K562 (cell line): ENCODE results near the gene PRKAR1B. TPM values are rescaled to one million over a fixed set of nuclear protein-coding genes. Genes with fewer than 3 reads are reported as not detected.
A peak's percentile ranks its signal among the peaks of the same experiment; 100 is the strongest.

Experiments
- ARNT ChIP-seq, 2 experiments: fragments of 450-650 bp; IDR thresholded peaks; 2 replicates each; pipeline ENCODE4 v1.6.1; 2016; ENCODE audit warnings: mild to moderate bottlenecking in 1 of 2
- ATF1 ChIP-seq, 2 experiments: fragments of 450-650 bp in 1 of 2; IDR thresholded peaks; 2 replicates each; pipeline ENCODE4 v1.6.1; 2016; ENCODE audit warnings: missing compliant biosample characterization in 1 of 2, missing genetic modification characterization in 1 of 2
- BRF2 ChIP-seq: IDR thresholded peaks from 3 replicates; pipeline ENCODE4 v1.6.1; 2011; ENCODE audit warnings: borderline replicate concordance, mild to moderate bottlenecking; ENCODE audit not compliant: insufficient read length, insufficient read depth
- ETV5 ChIP-seq: sonication (generic); formaldehyde crosslinking; IDR thresholded peaks from 2 replicates; pipeline ENCODE4 v1.4.0; 2020; ENCODE audit warnings: low read depth, mild to moderate bottlenecking, missing genetic modification reagents
- HEY1 ChIP-seq: fragments of 250-450 bp; sonication (Bioruptor Pico); IDR thresholded peaks from 2 replicates; pipeline ENCODE4 v1.5.0; 2020; ENCODE audit warnings: mild to moderate bottlenecking, moderate library complexity, borderline replicate concordance
- MAFK ChIP-seq: IDR thresholded peaks from 2 replicates; pipeline ENCODE4 v1.6.1; 2011; ENCODE audit warnings: low read length, improper control_type of control experiment
- MECOM ChIP-seq: fragments of 250-450 bp; sonication (Bioruptor Pico); IDR thresholded peaks from 2 replicates; pipeline ENCODE4 v1.8.0; 2022; ENCODE audit warnings: inconsistent platforms
- NEUROD1 ChIP-seq: fragments of 150-350 bp; IDR thresholded peaks from 2 replicates; pipeline ENCODE4 v1.6.1; 2014; ENCODE audit warnings: borderline replicate concordance, low read length, low read depth; ENCODE audit not compliant: partially characterized antibody
- POLR2G ChIP-seq: fragments of 200-400 bp; formaldehyde crosslinking; IDR thresholded peaks from 2 replicates; pipeline ENCODE4 v1.6.1; 2017; ENCODE audit warnings: low read depth, mild to moderate bottlenecking, antibody characterized with exemption, low read length, moderate library complexity
- PREB ChIP-seq: sonication (generic); formaldehyde crosslinking; IDR thresholded peaks from 2 replicates; pipeline ENCODE4 v1.8.1; 2023; ENCODE audit warnings: mild to moderate bottlenecking, missing genetic modification reagents
- RBFOX2 ChIP-seq: fragments of 200-400 bp; formaldehyde crosslinking; IDR thresholded peaks from 2 replicates; pipeline ENCODE4 v1.6.1; 2017; ENCODE audit warnings: low read depth, mild to moderate bottlenecking, low read length, moderate library complexity
- SMAD4 ChIP-seq: fragments of 250-450 bp; sonication (Bioruptor Pico); conservative IDR thresholded peaks from 2 replicates; pipeline ENCODE4 v1.8.0; 2021; ENCODE audit warnings: inconsistent platforms, mild to moderate bottlenecking, moderate library complexity
- SMARCC2 ChIP-seq: fragments of 450-650 bp; IDR thresholded peaks from 2 replicates; pipeline ENCODE4 v1.6.1; 2017; ENCODE audit warnings: antibody characterized with exemption, moderate library complexity, mild to moderate bottlenecking, low read depth
- STAT5B ChIP-seq: fragments of 250-450 bp; sonication (Bioruptor Pico); IDR thresholded peaks from 2 replicates; pipeline ENCODE4 v1.8.0; 2021; ENCODE audit warnings: mild to moderate bottlenecking, inconsistent platforms
- TEAD1 ChIP-seq, 2 experiments: fragments of 450-650 bp in 1 of 2; sonication (generic) in 1 of 2; formaldehyde crosslinking; IDR thresholded peaks; 2 replicates each; pipeline versions ENCODE4 v1.4.0 to v1.8.0; 2020 to 2022; ENCODE audit warnings: mild to moderate bottlenecking in 2 of 2, missing genetic modification reagents in 1 of 2
- TEAD2 ChIP-seq: fragments of 450-650 bp; IDR thresholded peaks from 2 replicates; pipeline ENCODE4 v1.6.1; 2016; ENCODE audit warnings: missing genetic modification characterization, control low read depth, missing compliant biosample characterization
- XRCC3 ChIP-seq: fragments of 450-650 bp; IDR thresholded peaks from 2 replicates; pipeline ENCODE4 v1.6.1; 2017; ENCODE audit warnings: mild to moderate bottlenecking, moderate library complexity
- ZKSCAN1 ChIP-seq: fragments of 150-350 bp; IDR thresholded peaks from 2 replicates; pipeline ENCODE4 v1.6.1; 2016; ENCODE audit warnings: low read depth, low read length
- ZNF184 ChIP-seq: sonication (generic); formaldehyde crosslinking; IDR thresholded peaks from 2 replicates; pipeline ENCODE4 v1.5.0; 2020; ENCODE audit warnings: missing genetic modification reagents
- ZNF780A ChIP-seq: fragments of 250-450 bp; sonication (Bioruptor Pico); IDR thresholded peaks from 2 replicates; pipeline ENCODE4 v1.5.0; 2021; ENCODE audit warnings: mild to moderate bottlenecking
- polyA plus RNA-seq, 8 experiments: library from polyadenylated mRNA; depleted of rRNA in 4 of 8; stranded (reverse) in 5 of 8; unstranded in 3 of 8; fragments of >200 nt; fragmentation: Nextera tagmentation in 2 of 8; fragmentation: Illumina TruSeq in 1 of 8; extraction: Ambion mirVana in 2 of 8; extraction: Trizol in 1 of 8; gene quantifications; 2 replicates each; pipeline versions ENCODE4 v1.2.1 to v1.2.3, GENCODE V29; 2011 to 2014; ENCODE audit warnings: inconsistent platforms in 1 of 8, missing spikeins in 1 of 8
- total RNA-seq, 7 experiments: library from RNA; depleted of rRNA in 6 of 7; stranded (reverse); fragments of >200 nt in 6 of 7; fragmentation: Illumina TruSeq in 2 of 7; extraction: Trizol in 2 of 7; gene quantifications; 2 replicates each; pipeline versions ENCODE4 v1.2.1 to v1.2.3, GENCODE V29; 2011 to 2021; ENCODE audit warnings: low replicate concordance in 1 of 7
- TF ChIP-seq, protein P1 (sequence below), 2 experiments: fragments of 150-350 bp in 1 of 2; IDR thresholded peaks; 2 replicates each; pipeline ENCODE4 v1.6.1; 2012 to 2016; ENCODE audit warnings: low read depth in 2 of 2, low read length in 2 of 2, mild to moderate bottlenecking in 1 of 2, moderate library complexity in 1 of 2
- TF ChIP-seq, protein P2 (sequence below): fragments of 250-450 bp; sonication (Bioruptor Pico); IDR thresholded peaks from 2 replicates; pipeline ENCODE4 v1.8.0; 2021; ENCODE audit warnings: moderate library complexity, mild to moderate bottlenecking, inconsistent platforms
- TF ChIP-seq, protein P3 (sequence below): sonication (generic); formaldehyde crosslinking; IDR thresholded peaks from 2 replicates; pipeline ENCODE4 v1.8.0; 2023; ENCODE audit warnings: mild to moderate bottlenecking, missing genetic modification reagents

The PRKAR1B gene
- total and polyA plus RNA-seq, 9 of the 15 experiments (the other 6 are each of a cell fraction or from before 2014, with no cell fraction given) = 0.99 to 30.5 (median 12.7) TPM

DNA sequence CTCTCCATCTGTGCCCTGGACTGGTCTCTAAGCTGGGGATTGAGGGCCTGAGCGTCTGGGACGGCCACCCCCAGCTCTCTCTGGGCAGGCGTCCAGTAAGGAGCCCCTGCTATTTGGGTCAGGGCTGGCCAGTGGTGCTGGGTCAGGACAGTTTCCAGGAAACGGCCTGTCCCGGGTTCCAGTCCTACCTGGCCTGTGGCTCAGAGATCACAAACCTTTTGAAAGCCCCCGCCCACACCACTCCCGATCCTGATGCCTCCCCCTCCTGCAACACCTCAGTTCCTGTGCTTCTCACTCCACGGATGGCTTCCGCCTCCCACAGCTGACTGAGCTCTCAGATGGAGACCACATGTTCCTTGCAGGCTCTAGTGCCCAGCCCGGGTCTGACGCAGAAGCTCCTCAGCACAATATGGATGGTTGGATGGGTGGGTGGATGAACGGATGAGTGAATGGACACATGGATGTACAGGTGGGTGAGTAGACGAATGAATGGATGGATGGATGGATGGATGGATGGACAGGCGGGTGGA is 115.7 kb downstream of the PRKAR1B start (continued):
- TF ChIP-seq, protein P1, sequence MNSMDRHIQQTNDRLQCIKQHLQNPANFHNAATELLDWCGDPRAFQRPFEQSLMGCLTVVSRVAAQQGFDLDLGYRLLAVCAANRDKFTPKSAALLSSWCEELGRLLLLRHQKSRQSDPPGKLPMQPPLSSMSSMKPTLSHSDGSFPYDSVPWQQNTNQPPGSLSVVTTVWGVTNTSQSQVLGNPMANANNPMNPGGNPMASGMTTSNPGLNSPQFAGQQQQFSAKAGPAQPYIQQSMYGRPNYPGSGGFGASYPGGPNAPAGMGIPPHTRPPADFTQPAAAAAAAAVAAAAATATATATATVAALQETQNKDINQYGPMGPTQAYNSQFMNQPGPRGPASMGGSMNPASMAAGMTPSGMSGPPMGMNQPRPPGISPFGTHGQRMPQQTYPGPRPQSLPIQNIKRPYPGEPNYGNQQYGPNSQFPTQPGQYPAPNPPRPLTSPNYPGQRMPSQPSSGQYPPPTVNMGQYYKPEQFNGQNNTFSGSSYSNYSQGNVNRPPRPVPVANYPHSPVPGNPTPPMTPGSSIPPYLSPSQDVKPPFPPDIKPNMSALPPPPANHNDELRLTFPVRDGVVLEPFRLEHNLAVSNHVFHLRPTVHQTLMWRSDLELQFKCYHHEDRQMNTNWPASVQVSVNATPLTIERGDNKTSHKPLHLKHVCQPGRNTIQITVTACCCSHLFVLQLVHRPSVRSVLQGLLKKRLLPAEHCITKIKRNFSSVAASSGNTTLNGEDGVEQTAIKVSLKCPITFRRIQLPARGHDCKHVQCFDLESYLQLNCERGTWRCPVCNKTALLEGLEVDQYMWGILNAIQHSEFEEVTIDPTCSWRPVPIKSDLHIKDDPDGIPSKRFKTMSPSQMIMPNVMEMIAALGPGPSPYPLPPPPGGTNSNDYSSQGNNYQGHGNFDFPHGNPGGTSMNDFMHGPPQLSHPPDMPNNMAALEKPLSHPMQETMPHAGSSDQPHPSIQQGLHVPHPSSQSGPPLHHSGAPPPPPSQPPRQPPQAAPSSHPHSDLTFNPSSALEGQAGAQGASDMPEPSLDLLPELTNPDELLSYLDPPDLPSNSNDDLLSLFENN (IDR thresholded peaks at IDR 0.05; ENCODE audit: low read depth in 2 of 2, low read length in 2 of 2) = no peak
- no peak for TF ChIP-seq MAFK
- no peak for TF ChIP-seq XRCC3
- TF ChIP-seq, protein P2, sequence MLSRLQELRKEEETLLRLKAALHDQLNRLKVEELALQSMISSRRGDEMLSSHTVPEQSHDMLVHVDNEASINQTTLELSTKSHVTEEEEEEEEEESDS (CRISPR knock-in tag) = no peak
- no peak for TF ChIP-seq ZNF184 (CRISPR knock-in tag)
- no peak for TF ChIP-seq NEUROD1
- TF ChIP-seq MECOM (CRISPR knock-in tag) = no peak
- no peak for TF ChIP-seq TEAD2
- TF ChIP-seq, protein P3, sequence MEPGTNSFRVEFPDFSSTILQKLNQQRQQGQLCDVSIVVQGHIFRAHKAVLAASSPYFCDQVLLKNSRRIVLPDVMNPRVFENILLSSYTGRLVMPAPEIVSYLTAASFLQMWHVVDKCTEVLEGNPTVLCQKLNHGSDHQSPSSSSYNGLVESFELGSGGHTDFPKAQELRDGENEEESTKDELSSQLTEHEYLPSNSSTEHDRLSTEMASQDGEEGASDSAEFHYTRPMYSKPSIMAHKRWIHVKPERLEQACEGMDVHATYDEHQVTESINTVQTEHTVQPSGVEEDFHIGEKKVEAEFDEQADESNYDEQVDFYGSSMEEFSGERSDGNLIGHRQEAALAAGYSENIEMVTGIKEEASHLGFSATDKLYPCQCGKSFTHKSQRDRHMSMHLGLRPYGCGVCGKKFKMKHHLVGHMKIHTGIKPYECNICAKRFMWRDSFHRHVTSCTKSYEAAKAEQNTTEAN (CRISPR knock-in tag) = no peak
- no peak for TF ChIP-seq BRF2
- no peak for TF ChIP-seq ZKSCAN1
- no peak for TF ChIP-seq HEY1 (CRISPR knock-in tag)
- peak; percentile 56 for TF ChIP-seq POLR2G
- TF ChIP-seq RBFOX2 = peak; percentile 55
- TF ChIP-seq SMARCC2 = no peak
- no peak for TF ChIP-seq PREB
- no peak for TF ChIP-seq STAT5B (CRISPR knock-in tag)
- 0 out of 4 replicates have a peak, but pooled peaks of 1 of the 2 experiments have one; percentile 1 for TF ChIP-seq TEAD1 (CRISPR knock-in tag; IDR thresholded peaks at IDR 0.05)
- no peak for TF ChIP-seq ATF1 (CRISPR knock-in tag; IDR thresholded peaks at IDR 0.05)
- no peak for TF ChIP-seq ATF1 (tag; IDR thresholded peaks at IDR 0.05)
- TF ChIP-seq SMAD4 (CRISPR knock-in tag) = 0 out of 2 replicates have a peak, but pooled peaks have one; percentile 59
- no peak for TF ChIP-seq ARNT (IDR thresholded peaks at IDR 0.05)
- no peak for TF ChIP-seq ETV5
- no peak for TF ChIP-seq ZNF780A (CRISPR knock-in tag)
